GM19328 (cell line): Measurements from ENCODE around the gene NMRK1.

Source experiments
- ATAC-seq: cut with Tn5 transposase; IDR thresholded peaks from one replicate; pipeline ENCODE4 v1.9.1; 2021; ENCODE audit warnings: mild to moderate bottlenecking, moderate library complexity; ENCODE audit not compliant: unreplicated experiment

The NMRK1 gene

GRCh38 chr9:75063556-75064305 is 24.2 kb downstream of the NMRK1 start:
- no peak for ATAC-seq

- no peak for ATAC-seq
Measured at GRCh38 chr9:75061169-75061568, 26.8 kb downstream of the NMRK1 start.

- ATAC-seq = no peak
Measured at GRCh38 chr9:75054368-75055001, 33.5 kb downstream of the NMRK1 start.

GRCh38 chr9:75053869-75054268 is 34.1 kb downstream of the NMRK1 start:
- ATAC-seq = peak; percentile 93

- no peak for ATAC-seq
Measured at GRCh38 chr9:75051285-75051684, 36.7 kb downstream of the NMRK1 start.

GRCh38 chr9:75047506-75047905 is 40.4 kb downstream of the NMRK1 start:
- ATAC-seq = no peak

- ATAC-seq = no peak
Measured at GRCh38 chr9:75046725-75047345, 41.1 kb downstream of the NMRK1 start.

- ATAC-seq = no peak
Measured at GRCh38 chr9:75041041-75041440, 46.9 kb downstream of the NMRK1 start.

GRCh38 chr9:75039801-75040200 is 48.2 kb downstream of the NMRK1 start:
- no peak for ATAC-seq

GRCh38 chr9:75039009-75039408 is 48.9 kb downstream of the NMRK1 start:
- no peak for ATAC-seq

- no peak for ATAC-seq
Measured at GRCh38 chr9:75036793-75037192, 51.2 kb downstream of the NMRK1 start.

- ATAC-seq = no peak
Measured at GRCh38 chr9:75033791-75034473, 54.0 kb downstream of the NMRK1 start.

GRCh38 chr9:75027187-75028107 is 60.5 kb downstream of the NMRK1 start:
- peak; percentile 42 for ATAC-seq

GRCh38 chr9:75023846-75024245 is 64.1 kb downstream of the NMRK1 start:
- no peak for ATAC-seq

- no peak for ATAC-seq
Measured at GRCh38 chr9:75019654-75020053, 68.3 kb downstream of the NMRK1 start.

- ATAC-seq = no peak
Measured at GRCh38 chr9:75019022-75019421, 68.9 kb downstream of the NMRK1 start.

- ATAC-seq = no peak
Measured at GRCh38 chr9:75017378-75017777, 70.6 kb downstream of the NMRK1 start.

- ATAC-seq = no peak
Measured at GRCh38 chr9:75013735-75014134, 74.2 kb downstream of the NMRK1 start.
